GM21619 (cell line): ENCODE data around the gene CEP78.

ENCODE experiments used
- ATAC-seq: cut with Tn5 transposase; IDR thresholded peaks from one replicate; pipeline ENCODE4 v1.9.1; 2021; ENCODE audit not compliant: unreplicated experiment

CEP78 gene

GRCh38 chr9:78306222-78307076, 70.6 kb downstream of the CEP78 start:
- no peak for ATAC-seq

- ATAC-seq, result no peak
Observed at GRCh38 chr9:78307360-78307759, 71.5 kb downstream of the CEP78 start.

GRCh38 chr9:78309066-78309465, 73.2 kb downstream of the CEP78 start:
- ATAC-seq, result no peak

- no peak for ATAC-seq
Observed at GRCh38 chr9:78311075-78311474, 75.2 kb downstream of the CEP78 start.

- no peak for ATAC-seq
Observed at GRCh38 chr9:78311886-78312524, 76.1 kb downstream of the CEP78 start.

DNA sequence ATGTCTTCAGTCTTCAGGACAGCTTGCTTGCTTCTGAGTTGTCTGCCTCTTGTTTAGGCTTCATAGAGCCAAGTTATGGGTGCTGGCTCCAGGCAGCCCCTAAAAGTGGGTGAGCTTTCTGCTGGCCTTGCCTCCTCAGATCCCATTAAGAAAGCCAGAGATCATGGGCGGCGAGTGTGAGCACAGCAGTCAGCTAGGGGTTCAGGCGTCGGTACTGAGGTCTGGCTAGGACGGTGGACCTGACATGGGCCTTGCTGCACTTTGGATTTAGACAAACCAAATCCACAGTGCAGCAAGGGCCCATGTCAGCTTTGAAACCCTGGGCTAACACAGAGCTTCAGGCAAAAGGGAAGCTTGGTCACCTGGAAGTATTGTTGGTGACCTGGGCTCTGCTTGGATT, 78.7 kb downstream of the CEP78 start:
- ATAC-seq, result no peak

GRCh38 chr9:78314953-78315870, 79.3 kb downstream of the CEP78 start:
- ATAC-seq, result no peak

- ATAC-seq, result no peak
Observed at GRCh38 chr9:78316166-78316892, 80.5 kb downstream of the CEP78 start.

DNA sequence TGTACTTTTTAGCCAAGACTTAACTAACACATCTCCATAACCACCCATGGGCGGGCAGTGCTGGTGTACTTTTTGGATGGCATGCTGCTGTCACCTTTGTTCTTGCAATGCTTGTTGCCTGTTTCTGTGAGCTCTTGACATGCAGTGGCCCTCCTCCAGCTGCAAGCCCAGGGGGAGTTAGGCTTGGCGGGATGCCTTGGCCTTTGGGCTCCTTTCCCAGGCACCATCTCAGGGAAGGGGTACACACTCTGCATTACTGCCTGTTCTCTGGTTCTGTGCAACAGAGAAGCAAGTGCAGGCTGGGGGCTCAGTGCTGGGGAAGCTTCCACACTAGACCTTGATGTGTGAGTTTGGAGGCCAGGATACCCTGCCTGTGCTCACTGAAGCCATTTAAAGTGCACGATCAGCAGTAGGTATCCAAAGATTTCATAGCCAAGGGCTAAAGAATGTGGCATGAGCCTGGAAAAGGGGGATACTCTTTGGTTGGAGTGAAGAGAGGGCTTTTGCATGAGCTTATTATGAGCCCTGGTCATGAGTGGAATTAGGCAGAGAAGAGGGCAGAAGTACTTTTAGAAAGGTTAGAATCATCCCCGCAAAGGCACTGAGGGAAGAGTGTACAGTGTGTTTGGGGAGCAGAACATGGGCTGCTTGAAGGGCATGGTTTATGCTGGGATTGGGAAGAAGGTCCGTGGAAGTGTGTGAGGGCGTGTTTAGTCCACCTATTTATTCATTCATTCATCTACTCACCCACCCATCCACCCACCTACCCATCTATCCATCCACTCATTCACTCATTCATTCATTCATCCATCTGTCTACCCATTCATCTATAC, 83.5 kb downstream of the CEP78 start:
- no peak for ATAC-seq

DNA sequence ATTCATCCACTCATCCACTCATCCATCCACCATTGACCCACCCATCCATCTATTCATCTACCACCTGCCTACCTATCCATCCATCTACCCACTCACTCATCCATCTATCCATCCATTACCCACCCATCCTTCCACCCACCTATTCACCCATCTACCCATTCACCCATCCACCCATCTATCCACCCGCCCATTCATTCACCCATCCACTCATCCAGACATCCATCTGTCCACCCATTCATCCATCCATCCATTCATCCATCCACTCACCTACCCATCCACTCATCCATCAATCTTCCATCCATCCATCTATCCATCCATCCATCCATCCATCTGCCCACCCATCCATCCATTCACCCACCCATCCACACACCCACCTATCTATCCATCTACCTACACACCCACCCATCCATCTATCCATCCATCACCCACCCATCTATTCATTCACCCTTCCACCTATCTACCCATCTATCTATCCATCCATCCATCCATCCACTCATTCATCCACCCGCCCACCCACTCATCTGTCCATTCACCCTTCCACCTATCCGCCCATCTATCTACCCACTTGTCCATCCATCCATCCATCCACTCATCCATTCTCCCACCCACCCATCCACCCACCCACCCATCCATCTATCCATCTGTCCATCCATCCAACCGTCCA, 84.3 kb downstream of the CEP78 start:
- ATAC-seq, result no peak

GRCh38 chr9:78320875-78321496, 85.1 kb downstream of the CEP78 start:
- ATAC-seq, result no peak

GRCh38 chr9:78321505-78321904, 85.6 kb downstream of the CEP78 start:
- no peak for ATAC-seq

DNA sequence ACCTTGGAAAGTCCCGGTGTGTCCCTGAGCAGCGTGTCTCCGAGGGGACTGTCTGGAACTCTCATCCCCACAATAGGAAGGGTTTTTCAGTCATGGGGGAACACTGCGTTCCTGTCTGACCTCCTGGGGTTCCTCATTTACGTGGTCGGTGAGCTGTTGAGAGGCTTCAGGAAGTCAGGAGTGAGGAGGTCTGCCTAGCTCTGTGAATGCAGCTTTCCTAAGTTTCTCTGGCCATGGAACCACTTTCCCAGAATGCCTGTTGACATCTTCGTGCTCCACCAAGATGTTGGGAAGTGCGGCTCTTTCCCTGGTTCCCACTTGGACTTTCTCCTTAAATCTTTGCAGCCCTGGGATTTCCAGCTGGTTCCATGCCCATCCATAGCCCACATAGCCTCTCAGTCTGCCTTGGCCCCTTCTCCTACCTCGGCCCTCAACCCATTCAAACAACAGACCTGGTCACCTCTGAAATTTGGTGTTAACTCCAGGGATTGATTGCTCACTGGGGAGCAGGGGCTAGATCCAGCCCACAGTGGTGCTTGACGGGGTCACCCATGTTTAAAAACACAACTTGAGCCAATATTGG, 88.3 kb downstream of the CEP78 start:
- ATAC-seq, result no peak

- no peak for ATAC-seq
Observed at GRCh38 chr9:78324682-78325081, 88.8 kb downstream of the CEP78 start.

DNA sequence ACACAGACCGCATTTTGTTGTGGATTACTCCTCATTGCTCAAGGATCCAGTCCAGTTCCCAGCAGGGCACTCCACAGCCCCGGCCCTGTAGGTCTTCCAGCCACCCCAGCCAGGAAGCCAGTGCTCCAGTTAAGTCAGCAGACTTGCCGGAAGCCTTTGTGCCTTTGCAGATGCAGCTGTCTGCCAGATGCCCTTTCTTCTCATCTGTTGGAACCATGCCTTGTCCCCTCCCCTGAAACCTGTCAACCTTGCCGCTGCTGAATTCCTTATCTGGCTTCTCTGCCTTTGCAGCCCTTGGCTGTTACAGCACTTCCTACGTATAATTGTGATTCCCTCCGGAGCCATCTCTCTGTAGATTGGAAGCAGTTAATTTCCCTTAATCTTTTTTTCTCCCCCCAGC, 89.5 kb downstream of the CEP78 start:
- no peak for ATAC-seq

DNA sequence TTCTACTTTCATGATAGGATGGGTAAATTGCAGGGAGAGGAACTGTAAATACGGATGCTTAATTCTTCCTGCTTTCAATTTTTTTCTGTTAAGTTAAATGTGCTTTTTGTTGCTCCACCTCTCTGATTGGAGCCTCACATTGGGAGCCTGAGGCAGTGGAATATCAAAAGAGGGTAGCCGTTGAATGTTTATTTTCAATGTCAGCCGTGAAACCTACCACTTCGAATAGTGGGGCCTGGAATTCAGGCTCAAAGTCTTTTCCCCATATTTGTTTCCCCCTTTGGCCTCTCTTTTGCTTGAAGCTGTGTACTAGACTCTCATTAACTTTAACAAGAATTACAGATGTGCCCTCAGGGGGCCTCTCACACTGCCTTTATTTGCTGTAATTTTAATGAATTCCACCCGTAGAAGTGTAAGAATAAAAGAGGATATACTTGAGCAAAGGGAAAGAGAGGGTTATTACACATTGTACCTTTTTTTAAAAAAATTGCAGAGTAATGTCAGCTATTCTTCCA, 90.0 kb downstream of the CEP78 start:
- no peak for ATAC-seq

DNA sequence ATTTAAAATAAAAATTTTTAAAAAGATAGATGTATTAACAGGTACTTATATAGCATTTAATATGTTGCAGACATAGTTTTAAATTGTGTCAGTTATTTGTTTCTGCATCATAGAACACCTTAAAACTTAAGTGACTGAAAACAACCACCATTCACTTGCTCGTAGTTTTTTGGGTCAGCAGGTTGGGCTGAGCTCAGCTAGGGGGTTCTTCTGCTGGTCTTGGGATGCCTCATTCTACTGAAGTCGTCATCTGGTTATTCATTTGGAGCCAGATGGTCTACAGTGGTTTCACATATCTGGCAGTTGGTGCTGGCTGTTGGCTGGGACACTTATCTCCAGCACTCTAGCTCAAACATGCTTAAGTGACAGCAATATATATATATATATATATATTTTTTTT, 90.7 kb downstream of the CEP78 start:
- no peak for ATAC-seq
